HepG2 (cell line): ENCODE data around the gene ARL15. TPM values are rescaled to one million over a fixed set of nuclear protein-coding genes. Genes with fewer than 3 reads are reported as not detected.
A peak's percentile ranks its signal among the peaks of the same experiment; 100 is the strongest.

Source experiments
- ESRRA ChIP-seq: sonication (generic); formaldehyde crosslinking; IDR thresholded peaks from 2 replicates; pipeline ENCODE4 v1.5.1; 2020; ENCODE audit warnings: mild to moderate bottlenecking, low read depth, missing genetic modification reagents
- FOXP1 ChIP-seq, 2 experiments: fragments of 450-650 bp in 1 of 2; IDR thresholded peaks; 2 replicates each; pipeline ENCODE4 v1.6.1; 2017 to 2018; ENCODE audit warnings: antibody characterized with exemption in 1 of 2
- ONECUT2 ChIP-seq: sonication (generic); formaldehyde crosslinking; IDR thresholded peaks from 2 replicates; pipeline ENCODE4 v1.4.0; 2020; ENCODE audit warnings: missing genetic modification reagents
- PHF21A ChIP-seq: sonication (generic); formaldehyde crosslinking; IDR thresholded peaks from 2 replicates; pipeline ENCODE4 v1.5.0; 2020; ENCODE audit warnings: mild to moderate bottlenecking, missing genetic modification reagents
- POLR2A ChIP-seq, 2 experiments: IDR thresholded peaks; 2 replicates each; pipeline ENCODE4 v1.6.1; 2011; ENCODE audit warnings: low read depth in 2 of 2, low read length in 2 of 2, mild to moderate bottlenecking in 1 of 2, moderate library complexity in 1 of 2; ENCODE audit not compliant: insufficient read depth in 1 of 2
- RXRB ChIP-seq: IDR thresholded peaks from 2 replicates; pipeline ENCODE4 v1.6.1; 2016; ENCODE audit warnings: borderline replicate concordance, missing genetic modification reagents, missing compliant biosample characterization
- SOX13 ChIP-seq, 3 experiments: fragments of 450-650 bp in 1 of 3; sonication (generic) in 1 of 3; formaldehyde crosslinking in 1 of 3; IDR thresholded peaks in 2 of 3; conservative IDR thresholded peaks in 1 of 3; 2 replicates each; pipeline versions ENCODE4 v1.5.0 to v1.6.1; 2016 to 2020; ENCODE audit warnings: antibody characterized with exemption in 1 of 3, mild to moderate bottlenecking in 1 of 3, missing compliant biosample characterization in 1 of 3, missing genetic modification reagents in 1 of 3, moderate library complexity in 1 of 3
- ZNF10 ChIP-seq: sonication (generic); formaldehyde crosslinking; IDR thresholded peaks from 2 replicates; pipeline ENCODE4 v1.4.0; 2020; ENCODE audit warnings: mild to moderate bottlenecking, low read depth, missing genetic modification reagents, borderline replicate concordance
- ZNF343 ChIP-seq: sonication (generic); formaldehyde crosslinking; IDR thresholded peaks from 2 replicates; pipeline ENCODE4 v1.4.0; 2020; ENCODE audit warnings: mild to moderate bottlenecking, missing genetic modification reagents
- ZNF614 ChIP-seq: IDR thresholded peaks from 2 replicates; pipeline ENCODE4 v1.6.1; 2018; ENCODE audit warnings: missing biosample characterization, missing genetic modification reagents, inconsistent platforms, borderline replicate concordance
- ZNF629 ChIP-seq: sonication (generic); formaldehyde crosslinking; conservative IDR thresholded peaks from 2 replicates; pipeline ENCODE4 v1.5.0; 2020; ENCODE audit warnings: missing genetic modification reagents
- ZNF703 ChIP-seq: sonication (generic); formaldehyde crosslinking; IDR thresholded peaks from 2 replicates; pipeline ENCODE4 v1.5.1; 2020; ENCODE audit warnings: missing genetic modification reagents, mild to moderate bottlenecking, moderate library complexity, borderline replicate concordance
- ZNF777 ChIP-seq: sonication (generic); formaldehyde crosslinking; IDR thresholded peaks from 2 replicates; pipeline ENCODE4 v1.4.0; 2020; ENCODE audit warnings: missing genetic modification reagents
- ZNF790 ChIP-seq: sonication (generic); formaldehyde crosslinking; IDR thresholded peaks from 2 replicates; pipeline ENCODE4 v1.8.0; 2022; ENCODE audit warnings: missing genetic modification reagents, mild to moderate bottlenecking, borderline replicate concordance
- ZSCAN20 ChIP-seq: sonication (generic); formaldehyde crosslinking; IDR thresholded peaks from 2 replicates; pipeline ENCODE4 v1.4.0; 2020; ENCODE audit warnings: missing genetic modification reagents, mild to moderate bottlenecking, borderline replicate concordance
- polyA plus RNA-seq, 8 experiments: library from polyadenylated mRNA; depleted of rRNA in 3 of 8; stranded (reverse) in 7 of 8; unstranded in 1 of 8; fragments of >200 nt; fragmentation: Illumina TruSeq in 4 of 8; extraction: Trizol in 4 of 8; gene quantifications; 2 replicates each; pipeline versions ENCODE4 v1.2.1 to v1.2.3, GENCODE V29; 2011 to 2016; ENCODE audit warnings: low read depth in 4 of 8, missing spikeins in 1 of 8, mixed read lengths in 1 of 8; ENCODE audit not compliant: insufficient read depth in 1 of 8
- total RNA-seq, 5 experiments: library from RNA; depleted of rRNA; stranded (reverse); fragments of >200 nt; fragmentation: Illumina TruSeq; extraction: Trizol; gene quantifications; 2 replicates each; pipeline ENCODE4 v1.2.3, GENCODE V29; 2016; ENCODE audit warnings: low read depth in 1 of 5
- TF ChIP-seq, protein P1 (sequence below): sonication (generic); formaldehyde crosslinking; IDR thresholded peaks from 2 replicates; pipeline ENCODE4 v1.8.1; 2023; ENCODE audit warnings: mild to moderate bottlenecking, missing genetic modification reagents
- TF ChIP-seq, protein P2 (sequence below): sonication (generic); formaldehyde crosslinking; IDR thresholded peaks from 2 replicates; pipeline ENCODE4 v1.5.0; 2020; ENCODE audit warnings: mild to moderate bottlenecking, missing genetic modification reagents
- TF ChIP-seq, protein P3 (sequence below): fragments of 450-650 bp; IDR thresholded peaks from 2 replicates; pipeline ENCODE4 v1.6.1; 2017; ENCODE audit warnings: mild to moderate bottlenecking
- TF ChIP-seq, protein P4 (sequence below): sonication (generic); formaldehyde crosslinking; IDR thresholded peaks from 2 replicates; pipeline ENCODE4 v1.4.0; 2020; ENCODE audit warnings: missing genetic modification reagents, borderline replicate concordance

The ARL15 gene
- total and polyA plus RNA-seq, 2 of the 13 experiments (the other 11 are each of a cell fraction or from before 2014, with no cell fraction given): 2.5 to 7.7 TPM

DNA sequence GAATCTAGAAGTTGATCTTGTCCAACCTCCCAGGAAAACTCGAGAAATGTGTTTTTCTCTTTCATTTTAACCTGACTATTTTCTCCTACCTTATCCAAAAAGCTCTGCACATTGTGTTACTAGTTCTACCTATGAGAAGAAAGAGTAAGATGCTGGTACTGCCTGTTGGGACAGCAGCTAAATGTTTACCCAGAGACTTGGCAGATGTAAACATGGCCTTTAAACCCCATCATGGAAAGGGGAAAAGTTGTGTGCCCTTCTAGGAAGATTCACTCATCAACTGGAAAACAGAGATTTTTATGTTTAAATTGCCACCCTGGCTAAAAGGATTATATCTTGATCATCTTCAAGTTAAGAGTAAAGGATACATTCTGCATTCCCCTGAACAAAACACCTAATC is 3.5 kb downstream of the ARL15 start (continued):
- TF ChIP-seq, protein P1, sequence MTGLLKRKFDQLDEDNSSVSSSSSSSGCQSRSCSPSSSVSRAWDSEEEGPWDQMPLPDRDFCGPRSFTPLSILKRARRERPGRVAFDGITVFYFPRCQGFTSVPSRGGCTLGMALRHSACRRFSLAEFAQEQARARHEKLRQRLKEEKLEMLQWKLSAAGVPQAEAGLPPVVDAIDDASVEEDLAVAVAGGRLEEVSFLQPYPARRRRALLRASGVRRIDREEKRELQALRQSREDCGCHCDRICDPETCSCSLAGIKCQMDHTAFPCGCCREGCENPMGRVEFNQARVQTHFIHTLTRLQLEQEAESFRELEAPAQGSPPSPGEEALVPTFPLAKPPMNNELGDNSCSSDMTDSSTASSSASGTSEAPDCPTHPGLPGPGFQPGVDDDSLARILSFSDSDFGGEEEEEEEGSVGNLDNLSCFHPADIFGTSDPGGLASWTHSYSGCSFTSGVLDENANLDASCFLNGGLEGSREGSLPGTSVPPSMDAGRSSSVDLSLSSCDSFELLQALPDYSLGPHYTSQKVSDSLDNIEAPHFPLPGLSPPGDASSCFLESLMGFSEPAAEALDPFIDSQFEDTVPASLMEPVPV (CRISPR knock-in tag): no peak
- TF ChIP-seq ZNF10 (CRISPR knock-in tag) (no peak), ESRRA (CRISPR knock-in tag) (no peak), ZNF343 (CRISPR knock-in tag) (no peak), PHF21A (CRISPR knock-in tag) (0 out of 2 replicates have a peak, but pooled peaks have one; percentile 42), ZSCAN20 (no peak), ZNF629 (no peak), RXRB (CRISPR knock-in tag) (no peak), ZNF614 (CRISPR knock-in tag) (no peak), ZNF777 (no peak), FOXP1 (IDR thresholded peaks at IDR 0.05) (no peak), FOXP1 (CRISPR knock-in tag; IDR thresholded peaks at IDR 0.05) (0 out of 2 replicates have a peak, but pooled peaks have one; percentile 52), ONECUT2 (CRISPR knock-in tag) (no peak), SOX13 (IDR thresholded peaks at IDR 0.05) (no peak), SOX13 (CRISPR knock-in tag; conservative IDR thresholded peaks at IDR 0.05 in 1 of 2, IDR thresholded peaks at IDR 0.05 in 1 of 2) (peak in 1 of 2 experiments; percentile 35; a peak in 1 of 4 replicates), ZNF790 (no peak), ZNF703 (CRISPR knock-in tag) (no peak), POLR2A (IDR thresholded peaks at IDR 0.05; ENCODE audit: insufficient read depth in 1 of 2, low read depth in 2 of 2, low read length in 2 of 2) (no peak)
- TF ChIP-seq, protein P2, sequence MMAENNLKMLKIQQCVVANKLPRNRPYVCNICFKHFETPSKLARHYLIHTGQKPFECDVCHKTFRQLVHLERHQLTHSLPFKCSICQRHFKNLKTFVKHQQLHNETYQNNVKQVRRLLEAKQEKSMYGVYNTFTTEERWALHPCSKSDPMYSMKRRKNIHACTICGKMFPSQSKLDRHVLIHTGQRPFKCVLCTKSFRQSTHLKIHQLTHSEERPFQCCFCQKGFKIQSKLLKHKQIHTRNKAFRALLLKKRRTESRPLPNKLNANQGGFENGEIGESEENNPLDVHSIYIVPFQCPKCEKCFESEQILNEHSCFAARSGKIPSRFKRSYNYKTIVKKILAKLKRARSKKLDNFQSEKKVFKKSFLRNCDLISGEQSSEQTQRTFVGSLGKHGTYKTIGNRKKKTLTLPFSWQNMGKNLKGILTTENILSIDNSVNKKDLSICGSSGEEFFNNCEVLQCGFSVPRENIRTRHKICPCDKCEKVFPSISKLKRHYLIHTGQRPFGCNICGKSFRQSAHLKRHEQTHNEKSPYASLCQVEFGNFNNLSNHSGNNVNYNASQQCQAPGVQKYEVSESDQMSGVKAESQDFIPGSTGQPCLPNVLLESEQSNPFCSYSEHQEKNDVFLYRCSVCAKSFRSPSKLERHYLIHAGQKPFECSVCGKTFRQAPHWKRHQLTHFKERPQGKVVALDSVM (CRISPR knock-in tag): no peak
- TF ChIP-seq, protein P3, sequence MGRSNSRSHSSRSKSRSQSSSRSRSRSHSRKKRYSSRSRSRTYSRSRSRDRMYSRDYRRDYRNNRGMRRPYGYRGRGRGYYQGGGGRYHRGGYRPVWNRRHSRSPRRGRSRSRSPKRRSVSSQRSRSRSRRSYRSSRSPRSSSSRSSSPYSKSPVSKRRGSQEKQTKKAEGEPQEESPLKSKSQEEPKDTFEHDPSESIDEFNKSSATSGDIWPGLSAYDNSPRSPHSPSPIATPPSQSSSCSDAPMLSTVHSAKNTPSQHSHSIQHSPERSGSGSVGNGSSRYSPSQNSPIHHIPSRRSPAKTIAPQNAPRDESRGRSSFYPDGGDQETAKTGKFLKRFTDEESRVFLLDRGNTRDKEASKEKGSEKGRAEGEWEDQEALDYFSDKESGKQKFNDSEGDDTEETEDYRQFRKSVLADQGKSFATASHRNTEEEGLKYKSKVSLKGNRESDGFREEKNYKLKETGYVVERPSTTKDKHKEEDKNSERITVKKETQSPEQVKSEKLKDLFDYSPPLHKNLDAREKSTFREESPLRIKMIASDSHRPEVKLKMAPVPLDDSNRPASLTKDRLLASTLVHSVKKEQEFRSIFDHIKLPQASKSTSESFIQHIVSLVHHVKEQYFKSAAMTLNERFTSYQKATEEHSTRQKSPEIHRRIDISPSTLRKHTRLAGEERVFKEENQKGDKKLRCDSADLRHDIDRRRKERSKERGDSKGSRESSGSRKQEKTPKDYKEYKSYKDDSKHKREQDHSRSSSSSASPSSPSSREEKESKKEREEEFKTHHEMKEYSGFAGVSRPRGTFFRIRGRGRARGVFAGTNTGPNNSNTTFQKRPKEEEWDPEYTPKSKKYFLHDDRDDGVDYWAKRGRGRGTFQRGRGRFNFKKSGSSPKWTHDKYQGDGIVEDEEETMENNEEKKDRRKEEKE: no peak
- TF ChIP-seq, protein P4, sequence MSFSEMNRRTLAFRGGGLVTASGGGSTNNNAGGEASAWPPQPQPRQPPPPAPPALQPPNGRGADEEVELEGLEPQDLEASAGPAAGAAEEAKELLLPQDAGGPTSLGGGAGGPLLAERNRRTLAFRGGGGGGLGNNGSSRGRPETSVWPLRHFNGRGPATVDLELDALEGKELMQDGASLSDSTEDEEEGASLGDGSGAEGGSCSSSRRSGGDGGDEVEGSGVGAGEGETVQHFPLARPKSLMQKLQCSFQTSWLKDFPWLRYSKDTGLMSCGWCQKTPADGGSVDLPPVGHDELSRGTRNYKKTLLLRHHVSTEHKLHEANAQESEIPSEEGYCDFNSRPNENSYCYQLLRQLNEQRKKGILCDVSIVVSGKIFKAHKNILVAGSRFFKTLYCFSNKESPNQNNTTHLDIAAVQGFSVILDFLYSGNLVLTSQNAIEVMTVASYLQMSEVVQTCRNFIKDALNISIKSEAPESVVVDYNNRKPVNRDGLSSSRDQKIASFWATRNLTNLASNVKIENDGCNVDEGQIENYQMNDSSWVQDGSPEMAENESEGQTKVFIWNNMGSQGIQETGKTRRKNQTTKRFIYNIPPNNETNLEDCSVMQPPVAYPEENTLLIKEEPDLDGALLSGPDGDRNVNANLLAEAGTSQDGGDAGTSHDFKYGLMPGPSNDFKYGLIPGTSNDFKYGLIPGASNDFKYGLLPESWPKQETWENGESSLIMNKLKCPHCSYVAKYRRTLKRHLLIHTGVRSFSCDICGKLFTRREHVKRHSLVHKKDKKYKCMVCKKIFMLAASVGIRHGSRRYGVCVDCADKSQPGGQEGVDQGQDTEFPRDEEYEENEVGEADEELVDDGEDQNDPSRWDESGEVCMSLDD (CRISPR knock-in tag): no peak
